Gastroesophageal sphincter (tissue), 3 donors: ENCODE measurements around the gene ARHGAP25.

Experiments used
- EP300 ChIP-seq: sonication (generic); formaldehyde crosslinking; IDR thresholded peaks from one replicate; pipeline ENCODE4 v1.6.1; 2017; ENCODE audit warnings: antibody characterized with exemption, mild to moderate bottlenecking
- TF ChIP-seq, protein P1 (sequence below), 4 experiments: fragments of 200-600 bp in 2 of 4; fragments of 450-650 bp in 2 of 4; sonication (generic) in 1 of 4; IDR thresholded peaks; one replicate each; pipeline ENCODE4 v1.5.1; 2017 to 2019; ENCODE audit warnings: antibody characterized with exemption in 4 of 4, mild to moderate bottlenecking in 2 of 4, moderate library complexity in 2 of 4

DNA sequence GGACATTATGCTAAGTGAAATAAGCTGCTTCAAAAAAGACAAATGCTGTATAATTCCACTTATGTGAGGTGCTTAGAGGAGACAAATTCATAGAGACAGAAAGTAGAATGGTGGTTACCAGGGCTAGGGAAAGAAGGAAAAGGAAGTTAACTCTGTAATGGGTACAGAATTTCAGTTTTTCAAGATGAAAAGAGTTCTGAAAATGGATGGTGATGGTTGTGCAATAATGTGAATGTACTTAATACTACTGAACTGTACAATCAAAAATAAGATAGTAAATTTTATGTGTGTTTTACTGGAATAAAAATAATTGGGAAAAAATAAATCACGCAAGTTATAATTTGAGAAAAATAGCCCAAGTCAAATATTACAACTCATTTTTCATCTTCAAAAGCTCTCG, 27.5 kb downstream of the ARHGAP25 start:
- TF ChIP-seq, protein P1, sequence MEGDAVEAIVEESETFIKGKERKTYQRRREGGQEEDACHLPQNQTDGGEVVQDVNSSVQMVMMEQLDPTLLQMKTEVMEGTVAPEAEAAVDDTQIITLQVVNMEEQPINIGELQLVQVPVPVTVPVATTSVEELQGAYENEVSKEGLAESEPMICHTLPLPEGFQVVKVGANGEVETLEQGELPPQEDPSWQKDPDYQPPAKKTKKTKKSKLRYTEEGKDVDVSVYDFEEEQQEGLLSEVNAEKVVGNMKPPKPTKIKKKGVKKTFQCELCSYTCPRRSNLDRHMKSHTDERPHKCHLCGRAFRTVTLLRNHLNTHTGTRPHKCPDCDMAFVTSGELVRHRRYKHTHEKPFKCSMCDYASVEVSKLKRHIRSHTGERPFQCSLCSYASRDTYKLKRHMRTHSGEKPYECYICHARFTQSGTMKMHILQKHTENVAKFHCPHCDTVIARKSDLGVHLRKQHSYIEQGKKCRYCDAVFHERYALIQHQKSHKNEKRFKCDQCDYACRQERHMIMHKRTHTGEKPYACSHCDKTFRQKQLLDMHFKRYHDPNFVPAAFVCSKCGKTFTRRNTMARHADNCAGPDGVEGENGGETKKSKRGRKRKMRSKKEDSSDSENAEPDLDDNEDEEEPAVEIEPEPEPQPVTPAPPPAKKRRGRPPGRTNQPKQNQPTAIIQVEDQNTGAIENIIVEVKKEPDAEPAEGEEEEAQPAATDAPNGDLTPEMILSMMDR (IDR thresholded peaks at IDR 0.05): no peak
- TF ChIP-seq EP300: no peak
